GM12891 (cell line): ENCODE measurements around the gene SYT5.

Experiments used
- POLR2A ChIP-seq: IDR thresholded peaks from 2 replicates; pipeline ENCODE4 v1.6.1; 2011; ENCODE audit warnings: low read depth, low read length, control low read depth
- POLR2AphosphoS5 ChIP-seq: IDR thresholded peaks from 2 replicates; pipeline ENCODE4 v1.6.1; 2011; ENCODE audit warnings: low read depth, low read length, control low read depth
- TAF1 ChIP-seq: IDR thresholded peaks from 2 replicates; pipeline ENCODE4 v1.6.1; 2011; ENCODE audit warnings: low read depth, low read length, control low read depth

GRCh38 chr19:55226788-55227187 lies 46.7 kb upstream of the SYT5 start:
- TF ChIP-seq POLR2AphosphoS5, result no peak
- TF ChIP-seq TAF1, result no peak
- TF ChIP-seq POLR2A, result no peak
